Measurements from ENCODE around the gene PADI1. TPM values are rescaled to one million over a fixed set of nuclear protein-coding genes. Genes with fewer than 3 reads are reported as not detected.

The PADI1 gene
- total RNA-seq, 1 experiment from 2014 or later, result not detected

DNA sequence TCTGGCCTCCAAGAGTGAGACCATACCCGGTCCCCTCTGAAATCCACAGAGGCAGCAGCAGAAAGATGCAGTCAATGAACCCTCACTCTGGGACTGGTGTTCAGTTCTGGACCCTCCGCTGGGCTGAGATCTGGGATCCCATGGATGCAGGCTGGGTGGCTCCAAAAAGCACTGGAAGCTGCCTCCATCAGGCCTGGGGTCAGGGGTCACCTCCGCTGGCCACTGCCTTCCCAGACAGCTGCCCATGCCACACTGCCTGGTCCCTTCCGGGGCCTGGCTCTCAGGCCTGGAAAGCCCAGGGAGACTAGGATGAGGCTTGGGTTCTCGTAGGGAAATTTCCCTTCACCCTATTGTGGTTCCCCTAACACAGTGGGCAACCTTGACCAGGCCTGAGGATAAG lies 81.7 kb downstream of the PADI1 start:
- H3K27me3 ChIP-seq (ENCODE audit: low read length), result no peaks in the 10 kb centered on the region
- no peaks in the 10 kb centered on the region for H3K79me2 ChIP-seq (ENCODE audit: low read length)
- H3K4me1 ChIP-seq (ENCODE audit: low read length), result no peaks in the 10 kb centered on the region
- no peak overlapping the region for H3K9ac ChIP-seq (ENCODE audit: low read length)
- H3K9me2 ChIP-seq (replicated peaks; ENCODE audit: insufficient read depth, low read length), result no peaks in the 10 kb centered on the region
- H3K36me3 ChIP-seq (ENCODE audit: insufficient read depth, low read length), result no peaks in the 10 kb centered on the region
- no peak overlapping the region for H3K4me3 ChIP-seq (ENCODE audit: low read length)
- no peaks in the 10 kb centered on the region for H4K20me1 ChIP-seq (ENCODE audit: insufficient read depth, low read depth, low read length)
- H3K27ac ChIP-seq (ENCODE audit: low read length), result no peak overlapping the region
- no peak overlapping the region for H2AFZ ChIP-seq (ENCODE audit: low read length)
- H3K4me2 ChIP-seq (ENCODE audit: low read depth, low read length, poor library complexity, severe bottlenecking), result no peak overlapping the region
- no peak for DNase-seq
- H3K9me3 ChIP-seq (ENCODE audit: low read length), result no peaks in the 10 kb centered on the region

- no peak overlapping the region for H2AFZ ChIP-seq (ENCODE audit: low read length)
- no peak overlapping the region for H3K4me3 ChIP-seq (ENCODE audit: low read length)
- H3K27ac ChIP-seq (ENCODE audit: low read length), result no peak overlapping the region
- no peaks in the 10 kb centered on the region for H3K4me1 ChIP-seq (ENCODE audit: low read length)
- H3K9me3 ChIP-seq (ENCODE audit: low read length), result no peaks in the 10 kb centered on the region
- no peaks in the 10 kb centered on the region for H4K20me1 ChIP-seq (ENCODE audit: insufficient read depth, low read depth, low read length)
- no peaks in the 10 kb centered on the region for H3K79me2 ChIP-seq (ENCODE audit: low read length)
- no peak overlapping the region for H3K9ac ChIP-seq (ENCODE audit: low read length)
- no peaks in the 10 kb centered on the region for H3K36me3 ChIP-seq (ENCODE audit: insufficient read depth, low read length)
- H3K27me3 ChIP-seq (ENCODE audit: low read length), result no peaks in the 10 kb centered on the region
- DNase-seq, result no peak
- H3K9me2 ChIP-seq (replicated peaks; ENCODE audit: insufficient read depth, low read length), result no peaks in the 10 kb centered on the region
- no peak overlapping the region for H3K4me2 ChIP-seq (ENCODE audit: low read depth, low read length, poor library complexity, severe bottlenecking)
Observed at GRCh38 chr1:17287130-17287776, 82.3 kb downstream of the PADI1 start.

DNA sequence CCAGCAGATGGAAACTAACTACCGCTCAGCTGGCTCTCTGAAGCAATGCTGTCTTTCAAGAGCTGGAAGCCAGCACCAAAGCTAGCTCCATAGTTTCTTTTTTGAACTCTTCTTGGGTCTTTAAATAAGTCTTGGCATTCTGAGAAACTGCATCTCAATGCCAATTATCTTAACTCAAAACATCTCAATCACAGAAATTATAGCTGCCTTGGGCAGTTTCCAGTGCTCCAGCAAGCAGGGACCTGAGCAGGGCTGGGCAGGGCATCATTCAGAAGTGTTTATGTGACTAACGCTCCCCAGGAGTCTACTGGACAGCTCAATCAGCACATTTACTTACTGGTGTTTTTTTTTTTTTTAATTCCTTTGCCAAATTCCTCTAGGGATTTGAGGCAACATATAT lies 84.8 kb downstream of the PADI1 start:
- H3K4me1 ChIP-seq (ENCODE audit: low read length), result no peaks in the 10 kb centered on the region
- H3K9me3 ChIP-seq (ENCODE audit: low read length), result no peaks in the 10 kb centered on the region
- H3K9me2 ChIP-seq (replicated peaks; ENCODE audit: insufficient read depth, low read length), result no peaks in the 10 kb centered on the region
- no peak overlapping the region for H2AFZ ChIP-seq (ENCODE audit: low read length)
- H3K9ac ChIP-seq (ENCODE audit: low read length), result no peak overlapping the region
- H3K27ac ChIP-seq (ENCODE audit: low read length), result no peak overlapping the region
- no peak overlapping the region for H3K4me3 ChIP-seq (ENCODE audit: low read length)
- no peak for DNase-seq
- no peaks in the 10 kb centered on the region for H3K36me3 ChIP-seq (ENCODE audit: insufficient read depth, low read length)
- no peak overlapping the region for H3K4me2 ChIP-seq (ENCODE audit: low read depth, low read length, poor library complexity, severe bottlenecking)
- no peaks in the 10 kb centered on the region for H4K20me1 ChIP-seq (ENCODE audit: insufficient read depth, low read depth, low read length)
- no peaks in the 10 kb centered on the region for H3K27me3 ChIP-seq (ENCODE audit: low read length)
- H3K79me2 ChIP-seq (ENCODE audit: low read length), result no peaks in the 10 kb centered on the region

DNA sequence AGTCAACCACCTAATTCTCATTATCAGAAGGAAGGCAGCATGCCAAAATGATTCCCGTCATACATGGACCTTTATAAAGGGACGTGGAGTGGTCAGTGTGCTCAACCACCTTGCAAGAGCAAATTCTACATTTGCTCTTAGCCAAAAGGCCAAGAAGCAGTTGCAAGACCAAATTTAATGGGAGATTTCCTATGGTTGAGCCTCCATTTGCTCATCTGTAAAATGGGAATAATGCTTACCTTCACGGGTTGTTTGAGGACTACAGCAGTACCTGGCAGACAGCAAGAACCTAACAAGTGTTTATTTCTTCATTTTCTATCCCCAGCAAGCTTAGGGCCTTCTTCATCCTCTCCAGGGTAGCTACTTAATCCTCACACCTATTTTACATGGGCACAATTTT lies 85.6 kb downstream of the PADI1 start:
- Histone ChIP-seq H3K9me2 (replicated peaks; ENCODE audit: insufficient read depth, low read length) (no peaks in the 10 kb centered on the region), H3K27ac (ENCODE audit: low read length) (no peak overlapping the region), H3K36me3 (ENCODE audit: insufficient read depth, low read length) (no peaks in the 10 kb centered on the region), H4K20me1 (ENCODE audit: insufficient read depth, low read depth, low read length) (no peaks in the 10 kb centered on the region), H3K79me2 (ENCODE audit: low read length) (no peaks in the 10 kb centered on the region), H3K27me3 (ENCODE audit: low read length) (no peaks in the 10 kb centered on the region), H3K4me2 (ENCODE audit: low read depth, low read length, poor library complexity, severe bottlenecking) (no peak overlapping the region), H3K9ac (ENCODE audit: low read length) (no peak overlapping the region), H3K9me3 (ENCODE audit: low read length) (no peaks in the 10 kb centered on the region), H3K4me1 (ENCODE audit: low read length) (no peaks in the 10 kb centered on the region), H3K4me3 (ENCODE audit: low read length) (no peak overlapping the region), H2AFZ (ENCODE audit: low read length) (no peak overlapping the region)
- DNase-seq, result no peak

- Histone ChIP-seq H2AFZ (ENCODE audit: low read length) (no peak overlapping the region), H3K79me2 (ENCODE audit: low read length) (no peaks in the 10 kb centered on the region), H3K4me1 (ENCODE audit: low read length) (no peaks in the 10 kb centered on the region), H3K9me2 (replicated peaks; ENCODE audit: insufficient read depth, low read length) (no peaks in the 10 kb centered on the region), H4K20me1 (ENCODE audit: insufficient read depth, low read depth, low read length) (no peaks in the 10 kb centered on the region), H3K4me3 (ENCODE audit: low read length) (no peak overlapping the region), H3K4me2 (ENCODE audit: low read depth, low read length, poor library complexity, severe bottlenecking) (no peak overlapping the region), H3K9ac (ENCODE audit: low read length) (no peak overlapping the region), H3K9me3 (ENCODE audit: low read length) (no peaks in the 10 kb centered on the region), H3K36me3 (ENCODE audit: insufficient read depth, low read length) (no peaks in the 10 kb centered on the region), H3K27me3 (ENCODE audit: low read length) (no peaks in the 10 kb centered on the region), H3K27ac (ENCODE audit: low read length) (no peak overlapping the region)
- no peak for DNase-seq
Observed at GRCh38 chr1:17292299-17293160, 87.6 kb downstream of the PADI1 start.

DNA sequence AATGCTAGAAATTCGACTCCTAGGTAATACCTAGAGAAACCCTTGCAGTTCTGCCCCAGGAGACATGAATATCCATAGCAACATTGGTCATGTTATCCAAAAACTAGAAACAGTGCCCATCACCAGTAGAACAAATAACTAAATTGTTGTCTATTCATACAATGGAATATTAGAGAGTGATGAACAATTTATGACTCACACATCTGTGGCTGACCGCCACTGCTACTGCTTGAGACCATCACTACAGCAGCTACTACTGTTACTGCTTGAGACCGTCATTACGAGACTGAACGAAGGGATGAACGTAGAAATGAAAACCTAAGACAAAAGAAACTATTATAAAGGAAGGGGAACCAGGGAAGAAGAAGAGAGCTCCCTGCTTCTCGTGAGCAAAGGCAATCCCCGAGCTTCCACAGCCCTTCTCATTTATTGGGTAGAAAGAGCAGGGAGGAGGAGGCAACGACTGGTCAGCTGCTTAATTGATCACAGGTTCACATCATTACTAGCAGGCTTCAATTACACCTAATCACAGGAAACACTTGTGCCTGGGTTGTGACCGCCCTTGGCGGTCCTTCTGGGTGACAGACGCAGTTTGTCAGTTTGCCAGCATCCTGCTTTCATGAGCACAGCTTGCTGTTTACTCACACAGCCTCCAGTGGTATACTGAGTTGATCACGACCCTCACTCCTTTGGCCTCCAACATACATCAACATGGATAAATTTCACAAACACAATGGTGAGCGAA lies 88.9 kb downstream of the PADI1 start:
- H3K36me3 ChIP-seq (ENCODE audit: insufficient read depth, low read length), result no peaks in the 10 kb centered on the region
- H3K4me2 ChIP-seq (ENCODE audit: low read depth, low read length, poor library complexity, severe bottlenecking), result no peak overlapping the region
- no peaks in the 10 kb centered on the region for H4K20me1 ChIP-seq (ENCODE audit: insufficient read depth, low read depth, low read length)
- H3K9me3 ChIP-seq (ENCODE audit: low read length), result no peaks in the 10 kb centered on the region
- no peak overlapping the region for H3K27ac ChIP-seq (ENCODE audit: low read length)
- H3K9me2 ChIP-seq (replicated peaks; ENCODE audit: insufficient read depth, low read length), result no peaks in the 10 kb centered on the region
- no peaks in the 10 kb centered on the region for H3K4me1 ChIP-seq (ENCODE audit: low read length)
- H3K27me3 ChIP-seq (ENCODE audit: low read length), result no peaks in the 10 kb centered on the region
- no peak overlapping the region for H2AFZ ChIP-seq (ENCODE audit: low read length)
- H3K79me2 ChIP-seq (ENCODE audit: low read length), result no peaks in the 10 kb centered on the region
- no peak overlapping the region for H3K9ac ChIP-seq (ENCODE audit: low read length)
- no peak overlapping the region for H3K4me3 ChIP-seq (ENCODE audit: low read length)
- DNase-seq, result no peak

DNA sequence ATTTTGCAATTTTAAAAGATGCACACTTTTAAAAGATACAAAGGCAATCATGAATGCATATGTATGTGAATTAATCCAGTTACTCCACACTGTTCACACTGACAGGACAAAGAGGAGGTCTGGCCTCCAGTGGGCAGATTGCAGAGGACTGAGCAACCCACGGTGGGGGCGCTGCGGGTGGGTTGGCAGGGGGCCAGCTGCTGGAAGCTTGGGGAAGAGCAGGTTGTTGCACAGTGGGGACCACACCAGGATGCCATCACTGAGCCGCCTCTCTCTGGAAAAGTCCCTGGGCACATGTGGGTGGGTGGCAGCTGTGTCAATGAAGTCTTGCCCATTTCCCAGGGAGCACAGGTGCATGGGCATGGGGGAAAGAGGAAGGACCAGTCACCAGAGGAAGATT lies 90.4 kb downstream of the PADI1 start:
- Histone ChIP-seq H4K20me1 (ENCODE audit: insufficient read depth, low read depth, low read length) (no peaks in the 10 kb centered on the region), H3K4me2 (ENCODE audit: low read depth, low read length, poor library complexity, severe bottlenecking) (no peak overlapping the region), H3K79me2 (ENCODE audit: low read length) (no peaks in the 10 kb centered on the region), H3K27ac (ENCODE audit: low read length) (no peak overlapping the region), H3K9me2 (replicated peaks; ENCODE audit: insufficient read depth, low read length) (no peaks in the 10 kb centered on the region), H3K9ac (ENCODE audit: low read length) (no peak overlapping the region), H3K4me1 (ENCODE audit: low read length) (no peaks in the 10 kb centered on the region), H3K27me3 (ENCODE audit: low read length) (no peaks in the 10 kb centered on the region), H3K9me3 (ENCODE audit: low read length) (no peaks in the 10 kb centered on the region), H3K36me3 (ENCODE audit: insufficient read depth, low read length) (no peaks in the 10 kb centered on the region), H2AFZ (ENCODE audit: low read length) (no peak overlapping the region), H3K4me3 (ENCODE audit: low read length) (no peak overlapping the region)
- DNase-seq, result no peak
